SU-DHL-6 (cell line): ENCODE data around the gene PITPNC1.

ENCODE experiments used
- CTCF ChIP-seq: fragments of 200-600 bp; sonication (generic); IDR thresholded peaks from one replicate; pipeline ENCODE4 v1.5.1; 2017; ENCODE audit warnings: antibody characterized with exemption, mild to moderate bottlenecking, low read length, moderate library complexity; ENCODE audit not compliant: insufficient read depth, poor library complexity, severe bottlenecking
- EZH2phosphoT487 ChIP-seq: fragments of 200-600 bp; sonication (generic), shearing (Covaris generic); conservative IDR thresholded peaks from 2 replicates; pipeline ENCODE4 v1.6.1; 2018; ENCODE audit warnings: mild to moderate bottlenecking, antibody characterized with exemption, low read length, moderate library complexity, mixed read lengths

DNA sequence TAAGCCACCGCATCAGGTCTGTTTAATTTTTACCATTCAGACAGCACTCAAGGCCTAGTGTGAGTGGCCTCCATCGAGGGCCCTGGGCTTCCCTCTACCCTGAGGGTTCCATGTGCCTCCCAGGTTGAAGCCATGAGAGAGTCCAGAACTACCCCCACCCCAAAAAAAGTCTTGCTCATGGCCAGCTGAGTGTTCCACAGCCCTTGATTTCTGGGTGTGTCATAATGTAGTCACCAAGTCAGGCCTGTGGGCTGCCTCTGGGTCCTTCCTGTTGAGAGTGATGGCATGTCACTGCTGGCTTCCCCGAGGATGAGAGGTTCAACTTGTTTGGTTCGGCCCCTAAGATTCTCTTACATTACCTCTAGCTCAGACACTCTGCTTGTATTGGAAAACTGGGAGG is 100.6 kb downstream of the PITPNC1 start:
- TF ChIP-seq CTCF (no peak), EZH2phosphoT487 (no peak)
